ENCODE results near the gene MAB21L3.

MAB21L3 gene

GRCh38 chr1:116112388-116113140 lies 1.4 kb downstream of the MAB21L3 start:
- DNase-seq = no peak

GRCh38 chr1:116113615-116114014 lies 2.4 kb downstream of the MAB21L3 start:
- no peak for DNase-seq

DNA sequence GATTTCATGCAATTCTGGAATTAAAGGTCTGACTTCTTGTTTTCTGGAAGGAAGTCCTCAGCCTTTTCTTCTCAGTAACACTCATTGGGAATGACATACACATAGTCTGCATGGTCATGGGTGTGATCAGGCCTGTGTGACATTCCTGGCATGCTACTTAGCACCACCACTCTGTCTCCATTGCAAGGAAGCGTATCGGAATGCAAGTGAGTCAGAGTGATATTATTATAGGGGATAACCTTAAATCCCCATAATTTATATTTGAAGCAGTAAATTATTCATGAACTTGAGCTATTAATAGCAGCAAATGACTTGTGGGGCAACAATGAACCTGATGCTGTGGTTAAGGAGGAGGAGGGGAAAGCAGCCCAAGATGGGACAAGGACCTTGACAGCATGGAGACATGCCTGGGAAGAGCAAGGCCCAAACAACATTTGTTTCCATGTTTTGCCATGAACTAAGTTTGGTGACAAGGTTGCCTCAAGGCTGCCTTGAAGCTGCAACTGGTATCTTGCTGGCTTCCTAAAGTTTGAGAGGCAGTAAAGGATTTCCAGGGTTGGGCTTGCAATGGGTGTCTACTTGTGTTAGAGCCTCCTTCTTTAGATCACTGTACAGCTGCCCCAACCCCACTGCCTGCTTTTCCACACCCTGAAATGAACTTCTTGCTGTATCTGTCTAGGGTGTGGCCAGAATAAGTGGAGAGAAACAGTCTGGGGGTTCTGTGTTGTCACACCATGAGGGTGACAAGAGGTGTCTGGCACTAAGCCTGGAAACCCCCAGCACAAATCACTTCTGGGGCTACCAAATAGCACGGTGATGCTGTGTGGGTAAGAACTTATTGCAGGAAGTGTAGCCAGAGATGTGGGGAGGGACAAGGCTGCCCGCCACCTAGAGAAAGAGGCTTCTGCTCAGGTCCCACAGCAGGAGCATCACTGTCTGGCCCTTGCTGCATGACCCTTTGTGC lies 4.6 kb downstream of the MAB21L3 start:
- DNase-seq = no peak

GRCh38 chr1:116118471-116118870 lies 7.3 kb downstream of the MAB21L3 start:
- no peak for DNase-seq

- no peak for DNase-seq
Observed at GRCh38 chr1:116119876-116120275, 8.7 kb downstream of the MAB21L3 start.

GRCh38 chr1:116122955-116123757 lies 12.0 kb downstream of the MAB21L3 start:
- no peak for DNase-seq

DNA sequence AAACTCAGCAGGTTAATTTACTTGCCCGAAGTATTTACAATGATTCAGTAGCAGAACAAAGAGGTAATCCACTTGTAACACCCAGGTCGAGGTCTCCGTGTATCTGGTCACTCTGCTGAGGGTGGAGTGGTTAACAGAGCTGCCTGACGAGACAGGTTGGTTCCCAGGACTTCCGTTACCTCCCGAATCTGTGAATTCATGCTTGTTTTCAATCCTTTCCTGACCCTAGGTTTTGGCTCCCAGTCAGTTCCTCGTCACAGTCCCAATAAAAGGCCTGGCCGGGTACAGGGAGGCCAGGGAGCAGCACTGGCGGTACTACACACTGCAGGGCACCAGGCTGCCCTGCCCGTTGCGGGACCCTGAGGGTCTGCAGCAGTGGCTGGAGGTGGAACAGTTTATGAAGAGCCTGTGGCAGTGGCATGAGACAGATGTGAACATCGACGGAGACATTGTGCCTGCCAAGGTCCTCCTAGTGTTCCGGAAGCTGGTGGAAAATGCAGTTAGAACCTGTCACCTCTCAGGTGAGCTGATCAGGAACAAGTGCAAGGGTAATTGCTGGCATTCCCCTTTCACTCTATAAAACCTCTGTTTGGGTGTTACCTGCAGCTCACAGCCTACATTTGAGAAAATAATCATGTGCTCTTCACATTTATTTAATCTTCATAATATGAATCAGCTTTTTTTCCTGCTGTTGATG lies 12.8 kb downstream of the MAB21L3 start:
- no peak for DNase-seq

DNA sequence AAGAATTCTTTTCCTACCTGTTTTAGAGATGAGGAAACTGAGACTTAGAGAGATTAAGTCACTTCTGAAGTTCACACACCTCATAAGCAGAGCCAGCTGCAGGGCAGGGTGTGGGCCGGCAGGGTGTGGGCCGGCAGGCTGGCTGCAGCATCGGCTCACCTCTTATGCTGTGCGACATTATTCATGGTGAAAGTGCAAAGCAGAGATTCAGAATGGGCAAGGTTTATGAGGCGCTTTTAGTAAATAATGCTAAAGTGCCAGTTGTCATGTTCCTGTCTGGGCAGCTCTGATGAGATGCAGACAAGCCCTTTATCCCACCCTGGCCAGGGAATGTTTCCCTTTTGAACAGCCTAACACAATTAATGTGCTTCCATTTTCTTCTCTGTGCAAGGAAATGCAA lies 14.6 kb downstream of the MAB21L3 start:
- no peak for DNase-seq

GRCh38 chr1:116126281-116126680 lies 15.1 kb downstream of the MAB21L3 start:
- DNase-seq = no peak

GRCh38 chr1:116127123-116127847 lies 16.1 kb downstream of the MAB21L3 start:
- no peak for DNase-seq

GRCh38 chr1:116127848-116128540 lies 16.8 kb downstream of the MAB21L3 start:
- DNase-seq = no peak

GRCh38 chr1:116128664-116129063 lies 17.5 kb downstream of the MAB21L3 start:
- DNase-seq = peak; percentile 34

DNA sequence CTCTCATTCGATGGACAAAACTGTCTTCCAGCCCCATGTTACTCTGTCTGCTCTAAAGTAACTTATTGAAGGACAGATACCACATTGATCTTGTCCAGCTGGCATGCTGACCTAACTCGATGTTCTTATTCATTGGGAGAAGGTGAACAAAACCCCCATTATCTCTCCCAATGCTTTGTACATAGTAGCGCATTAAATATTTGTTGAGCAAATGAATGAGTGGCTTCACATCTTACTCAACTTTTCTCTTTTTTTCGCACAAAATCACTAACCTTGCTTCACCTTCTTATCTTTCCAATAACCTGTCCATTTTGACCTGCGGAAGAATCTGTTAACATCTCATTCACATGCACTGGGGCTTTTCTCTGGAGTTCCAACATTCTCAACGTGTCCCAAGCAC lies 18.3 kb downstream of the MAB21L3 start:
- no peak for DNase-seq

DNA sequence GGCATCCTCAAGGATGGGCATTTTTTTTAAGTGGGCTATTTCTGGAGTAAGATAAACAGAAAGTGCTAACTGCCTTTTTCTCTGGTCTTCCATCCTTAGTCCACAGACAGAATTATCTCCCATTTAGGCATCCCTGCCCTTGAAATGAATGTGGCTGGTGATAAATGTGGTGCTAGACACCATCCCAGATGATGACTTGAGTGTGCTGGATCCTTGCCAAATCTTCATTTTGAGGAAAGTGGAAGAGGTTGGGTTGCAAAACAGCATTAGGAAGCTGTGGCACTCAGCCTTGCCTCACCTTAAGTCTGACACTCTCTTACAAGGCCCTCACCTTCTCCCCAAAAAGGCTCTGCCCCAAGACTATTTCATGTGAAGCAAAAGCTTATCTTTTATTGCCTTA lies 19.2 kb downstream of the MAB21L3 start:
- DNase-seq = no peak

- no peak for DNase-seq
Observed at GRCh38 chr1:116131170-116131569, 20.0 kb downstream of the MAB21L3 start.

GRCh38 chr1:116131866-116132605 lies 20.8 kb downstream of the MAB21L3 start:
- DNase-seq = no peak

- DNase-seq = no peak
Observed at GRCh38 chr1:116133696-116134475, 22.7 kb downstream of the MAB21L3 start.

- no peak for DNase-seq
Observed at GRCh38 chr1:116134476-116134773, 23.2 kb downstream of the MAB21L3 start.

GRCh38 chr1:116138277-116138792 lies 27.1 kb downstream of the MAB21L3 start:
- DNase-seq = no peak
